GM03348 (cell line): ENCODE measurements around the gene PDGFA.
A peak's percentile ranks its signal among the peaks of the same experiment; 100 is the strongest.

Experiments
- DNase-seq: peaks from one replicate; pipeline ENCODE4 v3.0.0; 2012; ENCODE audit warnings: low spot score

The PDGFA gene

GRCh38 chr7:519484-520390, at the start of gene PDGFA:
TSS of gene PDGFA (minus strand) at chr7:519846. CDS start at chr7:519001, 845 bp downstream.
- DNase-seq, result peak; percentile 85

- DNase-seq, result peak; percentile 86
Observed at GRCh38 chr7:568031-568951, 48.6 kb upstream of the PDGFA start.

GRCh38 chr7:567305-567883, 47.7 kb upstream of the PDGFA start:
- no peak for DNase-seq

GRCh38 chr7:566100-566499, 46.5 kb upstream of the PDGFA start:
- no peak for DNase-seq

GRCh38 chr7:564176-564865, 44.7 kb upstream of the PDGFA start:
- DNase-seq, result no peak

GRCh38 chr7:563629-564170, 44.1 kb upstream of the PDGFA start:
- DNase-seq, result no peak

GRCh38 chr7:562789-563628, 43.4 kb upstream of the PDGFA start:
- no peak for DNase-seq

GRCh38 chr7:562374-562675, 42.7 kb upstream of the PDGFA start:
- no peak for DNase-seq

- no peak for DNase-seq
Observed at GRCh38 chr7:561631-562373, 42.2 kb upstream of the PDGFA start.

GRCh38 chr7:560966-561630, 41.5 kb upstream of the PDGFA start:
- DNase-seq, result no peak

GRCh38 chr7:559396-559705, 39.7 kb upstream of the PDGFA start:
- DNase-seq, result no peak

GRCh38 chr7:557558-557881, 37.9 kb upstream of the PDGFA start:
- no peak for DNase-seq

GRCh38 chr7:556837-557557, 37.4 kb upstream of the PDGFA start:
- no peak for DNase-seq

GRCh38 chr7:556291-556826, 36.7 kb upstream of the PDGFA start:
- no peak for DNase-seq

- no peak for DNase-seq
Observed at GRCh38 chr7:555551-556160, 36.0 kb upstream of the PDGFA start.

GRCh38 chr7:553636-554111, 34.0 kb upstream of the PDGFA start:
- DNase-seq, result no peak

- no peak for DNase-seq
Observed at GRCh38 chr7:552868-553635, 33.4 kb upstream of the PDGFA start.
